ENCODE measurements around the gene NDST3. TPM values are rescaled to one million over a fixed set of nuclear protein-coding genes. Genes with fewer than 3 reads are reported as not detected.
A peak's percentile ranks its signal among the peaks of the same experiment; 100 is the strongest.

NDST3 gene
- not detected for total RNA-seq

GRCh38 chr4:118034053-118034785 is at the start of gene NDST3:
NDST3 (plus strand) TSS chr4:118034486; CDS start chr4:118053911, 19,425 bp downstream.
- Mint-ChIP-seq H3K4me3 (peak within 1 kb of the TSS; percentile 39), H3K27me3 (peaks cover 30% of the 10 kb centered on the region), H3K4me1 (peaks cover 4% of the 10 kb centered on the region), H3K36me3 (ENCODE audit: low read depth) (no peaks in the 10 kb centered on the region), H3K9me3 (no peaks in the 10 kb centered on the region), H3K27ac (no peak within 1 kb of the TSS)
- ATAC-seq (replicated peaks) = no peak

- H3K9me3 Mint-ChIP-seq = no peaks in the 10 kb centered on the region
- H3K27ac Mint-ChIP-seq = no peak overlapping the region
- no peak for ATAC-seq (replicated peaks)
- no peak overlapping the region for H3K4me3 Mint-ChIP-seq
- H3K27me3 Mint-ChIP-seq = no peaks in the 10 kb centered on the region
- no peaks in the 10 kb centered on the region for H3K36me3 Mint-ChIP-seq (ENCODE audit: low read depth)
- H3K4me1 Mint-ChIP-seq = no peaks in the 10 kb centered on the region
Observed at GRCh38 chr4:117986321-117986720, 48.0 kb upstream of the NDST3 start.

- Mint-ChIP-seq H3K36me3 (ENCODE audit: low read depth) (no peaks in the 10 kb centered on the region), H3K27ac (no peak overlapping the region)
Observed at GRCh38 chr4:117987464-117987863, 46.8 kb upstream of the NDST3 start.

GRCh38 chr4:117996891-117997290 is 37.4 kb upstream of the NDST3 start:
- H3K4me1 Mint-ChIP-seq = no peaks in the 10 kb centered on the region
- ATAC-seq (replicated peaks) = no peak

More at GRCh38 chr4:117987464-117987863, 46.8 kb upstream of the NDST3 start:
- Mint-ChIP-seq H3K27me3 (no peaks in the 10 kb centered on the region), H3K4me3 (no peak overlapping the region), H3K4me1 (no peaks in the 10 kb centered on the region), H3K9me3 (no peaks in the 10 kb centered on the region)
- no peak for ATAC-seq (replicated peaks)

GRCh38 chr4:118004088-118004487 is 30.2 kb upstream of the NDST3 start:
- Mint-ChIP-seq H3K36me3 (ENCODE audit: low read depth) (no peaks in the 10 kb centered on the region), H3K27ac (no peak overlapping the region), H3K4me3 (no peak overlapping the region), H3K4me1 (no peaks in the 10 kb centered on the region), H3K27me3 (no peaks in the 10 kb centered on the region), H3K9me3 (no peaks in the 10 kb centered on the region)
- no peak for ATAC-seq (replicated peaks)

More at GRCh38 chr4:117996891-117997290, 37.4 kb upstream of the NDST3 start:
- Mint-ChIP-seq H3K27ac (no peak overlapping the region), H3K9me3 (peaks cover 4% of the 10 kb centered on the region), H3K36me3 (ENCODE audit: low read depth) (no peaks in the 10 kb centered on the region), H3K27me3 (no peaks in the 10 kb centered on the region), H3K4me3 (no peak overlapping the region)

- Mint-ChIP-seq H3K4me3 (no peak overlapping the region), H3K27me3 (no peaks in the 10 kb centered on the region), H3K27ac (no peak overlapping the region), H3K36me3 (ENCODE audit: low read depth) (no peaks in the 10 kb centered on the region), H3K4me1 (no peaks in the 10 kb centered on the region), H3K9me3 (no peaks in the 10 kb centered on the region)
- no peak for ATAC-seq (replicated peaks)
Observed at GRCh38 chr4:118005883-118006282, 28.4 kb upstream of the NDST3 start.

GRCh38 chr4:118012142-118012541 is 22.1 kb upstream of the NDST3 start:
- no peak overlapping the region for H3K27ac Mint-ChIP-seq
- ATAC-seq (replicated peaks) = no peak
- H3K4me3 Mint-ChIP-seq = no peak overlapping the region
- no peaks in the 10 kb centered on the region for H3K9me3 Mint-ChIP-seq
- H3K36me3 Mint-ChIP-seq (ENCODE audit: low read depth) = no peaks in the 10 kb centered on the region
- H3K27me3 Mint-ChIP-seq = no peaks in the 10 kb centered on the region
- no peaks in the 10 kb centered on the region for H3K4me1 Mint-ChIP-seq

GRCh38 chr4:118014831-118015230 is 19.5 kb upstream of the NDST3 start:
- Mint-ChIP-seq H3K27me3 (no peaks in the 10 kb centered on the region), H3K36me3 (ENCODE audit: low read depth) (no peaks in the 10 kb centered on the region), H3K27ac (no peak overlapping the region), H3K4me1 (no peaks in the 10 kb centered on the region), H3K4me3 (no peak overlapping the region), H3K9me3 (no peaks in the 10 kb centered on the region)
- ATAC-seq (replicated peaks) = no peak

GRCh38 chr4:118018381-118019145 is 15.7 kb upstream of the NDST3 start:
- ATAC-seq (replicated peaks) = no peak
- no peak overlapping the region for H3K27ac Mint-ChIP-seq
- no peaks in the 10 kb centered on the region for H3K27me3 Mint-ChIP-seq
- H3K9me3 Mint-ChIP-seq = no peaks in the 10 kb centered on the region
- H3K36me3 Mint-ChIP-seq (ENCODE audit: low read depth) = no peaks in the 10 kb centered on the region
- no peak overlapping the region for H3K4me3 Mint-ChIP-seq
- H3K4me1 Mint-ChIP-seq = no peaks in the 10 kb centered on the region

GRCh38 chr4:118026806-118027205 is 7.5 kb upstream of the NDST3 start:
- ATAC-seq (replicated peaks) = no peak
- H3K9me3 Mint-ChIP-seq = peaks cover 3% of the 10 kb centered on the region
- no peaks in the 10 kb centered on the region for H3K36me3 Mint-ChIP-seq (ENCODE audit: low read depth)
- H3K27ac Mint-ChIP-seq = no peak overlapping the region
- H3K4me3 Mint-ChIP-seq = no peak overlapping the region
- H3K27me3 Mint-ChIP-seq = peaks cover 8% of the 10 kb centered on the region
- H3K4me1 Mint-ChIP-seq = no peaks in the 10 kb centered on the region

- no peak overlapping the region for H3K27ac Mint-ChIP-seq
- peaks cover 20% of the 10 kb centered on the region for H3K27me3 Mint-ChIP-seq
- H3K9me3 Mint-ChIP-seq = no peaks in the 10 kb centered on the region
- H3K4me1 Mint-ChIP-seq = peaks cover 3% of the 10 kb centered on the region
- ATAC-seq (replicated peaks) = no peak
- no peaks in the 10 kb centered on the region for H3K36me3 Mint-ChIP-seq (ENCODE audit: low read depth)
- no peak overlapping the region for H3K4me3 Mint-ChIP-seq
Observed at GRCh38 chr4:118029224-118029623, 5.1 kb upstream of the NDST3 start.

- Mint-ChIP-seq H3K4me3 (no peak overlapping the region), H3K9me3 (no peaks in the 10 kb centered on the region), H3K27me3 (peaks cover 27% of the 10 kb centered on the region), H3K27ac (no peak overlapping the region), H3K36me3 (ENCODE audit: low read depth) (no peaks in the 10 kb centered on the region), H3K4me1 (peaks cover 4% of the 10 kb centered on the region)
- ATAC-seq (replicated peaks) = no peak
Observed at GRCh38 chr4:118032691-118033090, 1.6 kb upstream of the NDST3 start.

- Mint-ChIP-seq H3K36me3 (ENCODE audit: low read depth) (no peaks in the 10 kb centered on the region), H3K27me3 (peaks cover 30% of the 10 kb centered on the region), H3K4me1 (peaks cover 4% of the 10 kb centered on the region), H3K9me3 (no peaks in the 10 kb centered on the region), H3K4me3 (no peak overlapping the region), H3K27ac (no peak overlapping the region)
- ATAC-seq (replicated peaks) = no peak
Observed at GRCh38 chr4:118033148-118034052, 886 bp upstream of the NDST3 start.

- Mint-ChIP-seq H3K27me3 (peaks cover 37% of the 10 kb centered on the region), H3K27ac (no peak overlapping the region), H3K9me3 (no peaks in the 10 kb centered on the region), H3K36me3 (ENCODE audit: low read depth) (no peaks in the 10 kb centered on the region), H3K4me3 (no peak overlapping the region), H3K4me1 (peaks cover 4% of the 10 kb centered on the region)
- ATAC-seq (replicated peaks) = no peak
Observed at GRCh38 chr4:118035309-118035708, 1.0 kb downstream of the NDST3 start.
